GM19193 (cell line): ENCODE measurements around the gene NPC1L1.

ENCODE experiments used
- POLR2A ChIP-seq: IDR thresholded peaks from 4 replicates; pipeline ENCODE4 v1.6.1; 2011; ENCODE audit not compliant: insufficient read depth, insufficient read length; ENCODE audit errors: extremely low read depth

NPC1L1 gene

GRCh38 chr7:44524811-44525388, 16.2 kb downstream of the NPC1L1 start:
- TF ChIP-seq POLR2A: no peak

- TF ChIP-seq POLR2A: no peak
Measured at GRCh38 chr7:44522315-44522714, 18.8 kb downstream of the NPC1L1 start.

- no peak for TF ChIP-seq POLR2A
Measured at GRCh38 chr7:44521347-44522095, 19.6 kb downstream of the NPC1L1 start.

- no peak for TF ChIP-seq POLR2A
Measured at GRCh38 chr7:44520574-44520973, 20.6 kb downstream of the NPC1L1 start.

- no peak for TF ChIP-seq POLR2A
Measured at GRCh38 chr7:44519546-44519945, 21.6 kb downstream of the NPC1L1 start.

- no peak for TF ChIP-seq POLR2A
Measured at GRCh38 chr7:44518761-44519160, 22.4 kb downstream of the NPC1L1 start.

- no peak for TF ChIP-seq POLR2A
Measured at GRCh38 chr7:44517175-44517574, 24.0 kb downstream of the NPC1L1 start.

- no peak for TF ChIP-seq POLR2A
Measured at GRCh38 chr7:44515590-44516268, 25.4 kb downstream of the NPC1L1 start.

- TF ChIP-seq POLR2A: no peak
Measured at GRCh38 chr7:44512736-44513135, 28.4 kb downstream of the NPC1L1 start.

GRCh38 chr7:44511863-44512468, 29.2 kb downstream of the NPC1L1 start:
- no peak for TF ChIP-seq POLR2A

GRCh38 chr7:44511236-44511635, 29.9 kb downstream of the NPC1L1 start:
- TF ChIP-seq POLR2A: no peak

GRCh38 chr7:44508328-44509030, 32.7 kb downstream of the NPC1L1 start:
- TF ChIP-seq POLR2A: no peak

GRCh38 chr7:44505595-44505994, 35.5 kb downstream of the NPC1L1 start:
- TF ChIP-seq POLR2A: no peak

GRCh38 chr7:44498230-44498954, 42.7 kb downstream of the NPC1L1 start:
- TF ChIP-seq POLR2A: no peak
